GM13977 (cell line): ENCODE data around the gene TMPRSS12.
"Not testable (repeated sequence)": the region's sequence is repeated elsewhere in the genome, so short reads cannot be mapped to it uniquely, and the experiment has no call there.

Experiments
- DNase-seq: peaks from one replicate; pipeline ENCODE4 v3.0.0; 2012; ENCODE audit warnings: low spot score
- CTCF ChIP-seq: IDR thresholded peaks from 2 replicates; pipeline ENCODE4 v1.5.1; 2012; ENCODE audit warnings: mild to moderate bottlenecking, control low read depth; ENCODE audit not compliant: insufficient read depth; ENCODE audit errors: extremely low read depth, missing control alignments
- in situ Hi-C: fragments of 300-500 bp; cut with MboI; formaldehyde crosslinking; loops from one replicate; pipeline ENCODE4 v1.12.0; 2022; ENCODE audit warnings: low sequenced_read_pairs, low pct_unique_long_range_greater_than_20kb, mixed read lengths, inconsistent platforms; ENCODE audit not compliant: unreplicated experiment

The TMPRSS12 gene

GRCh38 chr12:50840809-50841487 lies 1.8 kb upstream of the TMPRSS12 start:
- no peak for TF ChIP-seq CTCF
- no peak for DNase-seq
- in situ Hi-C loops, result no loop called here

- DNase-seq, result no peak
- no peak for TF ChIP-seq CTCF
- in situ Hi-C loops, result no loop called here
Measured at GRCh38 chr12:50841716-50842531, 802 bp upstream of the TMPRSS12 start.

GRCh38 chr12:50845021-50845647 lies 2.4 kb downstream of the TMPRSS12 start:
- no peak for TF ChIP-seq CTCF
- DNase-seq, result no peak
- in situ Hi-C loops, result no loop called here

- no peak for DNase-seq
- TF ChIP-seq CTCF, result no peak
- in situ Hi-C loops, result no loop called here
Measured at GRCh38 chr12:50848963-50849362, 6.2 kb downstream of the TMPRSS12 start.

GRCh38 chr12:50855218-50855617 lies 12.5 kb downstream of the TMPRSS12 start:
- in situ Hi-C loops, DNase-seq: not testable (repeated sequence)

GRCh38 chr12:50855679-50856078 lies 13.0 kb downstream of the TMPRSS12 start:
- in situ Hi-C loops, DNase-seq: not testable (repeated sequence)

GRCh38 chr12:50859621-50860310 lies 17.0 kb downstream of the TMPRSS12 start:
- DNase-seq, result no peak
- in situ Hi-C loops, result no loop called here
- no peak for TF ChIP-seq CTCF
